Subcutaneous abdominal adipose tissue (tissue), 5 donors: ENCODE results near the gene KRTAP9-8.

Experiments
- H3K27ac ChIP-seq: one replicate; pipeline ENCODE4 v1.7.0; 2013; ENCODE audit warnings: low read depth, mild to moderate bottlenecking, inconsistent platforms, low read length, moderate library complexity
- H3K27me3 ChIP-seq, 5 donors: one replicate each; pipeline ENCODE4 v1.7.0; 2013; ENCODE audit warnings: low read length in 5 of 5, inconsistent platforms in 1 of 5; ENCODE audit not compliant: control insufficient read depth in 5 of 5, insufficient read depth in 4 of 5
- H3K36me3 ChIP-seq, 5 donors: one replicate each; pipeline ENCODE4 v1.7.0; 2013; ENCODE audit warnings: low read length in 5 of 5; ENCODE audit not compliant: control insufficient read depth in 5 of 5, insufficient read depth in 5 of 5
- H3K4me1 ChIP-seq, 5 donors: one replicate each; pipeline ENCODE4 v1.7.0; 2013; ENCODE audit warnings: low read length in 5 of 5, mild to moderate bottlenecking in 3 of 5, moderate library complexity in 1 of 5; ENCODE audit not compliant: control insufficient read depth in 5 of 5, insufficient read depth in 5 of 5
- H3K4me3 ChIP-seq, 5 donors: one replicate each; pipeline ENCODE4 v1.7.0; 2013; ENCODE audit warnings: low read length in 5 of 5, low read depth in 1 of 5
- H3K9ac ChIP-seq, 5 donors: one replicate each; pipeline ENCODE4 v1.7.0; 2013; ENCODE audit warnings: low read length in 5 of 5, mild to moderate bottlenecking in 4 of 5, moderate library complexity in 3 of 5
- H3K9me3 ChIP-seq, 5 donors: one replicate each; pipeline ENCODE4 v1.7.0; 2013; ENCODE audit warnings: low read length in 5 of 5; ENCODE audit not compliant: control insufficient read depth in 5 of 5
- donor health status: healthy.
- donor health status: healthy.
- donor health status: healthy.
- donor health status: healthy.
- donor health status: healthy.

The KRTAP9-8 gene

GRCh38 chr17:41278176-41278955 is 40.6 kb downstream of the KRTAP9-8 start:
- Histone ChIP-seq H3K27me3 (peaks cover 0 to 7% (median 0%) of the 10 kb centered on the region in 5 donors), H3K27ac (no peak overlapping the region), H3K4me3 (no peak overlapping the region), H3K9ac (no peak overlapping the region), H3K36me3 (no peaks in the 10 kb centered on the region), H3K9me3 (peaks cover 0 to 6% (median 0%) of the 10 kb centered on the region in 5 donors), H3K4me1 (no peaks in the 10 kb centered on the region)

GRCh38 chr17:41284043-41284442 is 46.2 kb downstream of the KRTAP9-8 start:
- peaks cover 0 to 6% (median 0%) of the 10 kb centered on the region in 5 donors for H3K9me3 ChIP-seq
- no peak overlapping the region for H3K9ac ChIP-seq
- H3K27ac ChIP-seq: no peak overlapping the region
- no peaks in the 10 kb centered on the region for H3K4me1 ChIP-seq
- no peaks in the 10 kb centered on the region for H3K36me3 ChIP-seq
- H3K27me3 ChIP-seq: peaks cover 0 to 4% (median 1%) of the 10 kb centered on the region in 5 donors
- H3K4me3 ChIP-seq: no peak overlapping the region

GRCh38 chr17:41284546-41284945 is 46.7 kb downstream of the KRTAP9-8 start:
- Histone ChIP-seq H3K9me3 (peaks cover 0 to 6% (median 0%) of the 10 kb centered on the region in 5 donors), H3K27ac (no peak overlapping the region), H3K27me3 (peaks cover 0 to 4% (median 2%) of the 10 kb centered on the region in 5 donors), H3K36me3 (no peaks in the 10 kb centered on the region), H3K4me3 (no peak overlapping the region), H3K9ac (no peak overlapping the region), H3K4me1 (no peaks in the 10 kb centered on the region)

GRCh38 chr17:41287050-41287449 is 49.3 kb downstream of the KRTAP9-8 start:
- Histone ChIP-seq H3K4me1 (no peaks in the 10 kb centered on the region), H3K27me3 (peaks cover 0 to 4% (median 0%) of the 10 kb centered on the region in 5 donors), H3K9ac (no peak overlapping the region), H3K27ac (no peak overlapping the region), H3K4me3 (no peak overlapping the region), H3K9me3 (no peaks in the 10 kb centered on the region), H3K36me3 (no peaks in the 10 kb centered on the region)
